ENCODE results near the gene SOHLH1.

- TF ChIP-seq CTCF (conservative IDR thresholded peaks at IDR 0.05; ENCODE audit: low read depth, low read length) (no peak), EZH2 (IDR thresholded peaks at IDR 0.05; ENCODE audit: borderline replicate concordance, low read depth, low read length, poor library complexity, severe bottlenecking) (no peak)
Observed at GRCh38 chr9:135705376-135705775, 6.1 kb upstream of the SOHLH1 start.

Data from A673 (cell line).